GM18499 (cell line): ENCODE measurements around the gene CA11.
"Not testable (repeated sequence)": the region's sequence is repeated elsewhere in the genome, so short reads cannot be mapped to it uniquely, and the experiment has no call there.

ENCODE experiments used
- ATAC-seq: cut with Tn5 transposase; IDR thresholded peaks from one replicate; pipeline ENCODE4 v1.9.1; 2021; ENCODE audit warnings: moderate number of reproducible peaks; ENCODE audit not compliant: insufficient read depth, unreplicated experiment

Gene CA11

GRCh38 chr19:48670699-48671445 lies 24.9 kb upstream of the CA11 start:
- ATAC-seq = no peak

- ATAC-seq = no peak
These were observed 24.1 kb upstream of the CA11 start for GRCh38 chr19:48669903-48670668.

GRCh38 chr19:48668761-48669160 lies 22.8 kb upstream of the CA11 start:
- no peak for ATAC-seq

GRCh38 chr19:48668332-48668731 lies 22.3 kb upstream of the CA11 start:
- no peak for ATAC-seq

GRCh38 chr19:48665786-48666185 lies 19.8 kb upstream of the CA11 start:
- ATAC-seq = no peak

GRCh38 chr19:48664476-48664875 lies 18.5 kb upstream of the CA11 start:
- no peak for ATAC-seq

- no peak for ATAC-seq
These were observed 17.7 kb upstream of the CA11 start for GRCh38 chr19:48663667-48664066.

GRCh38 chr19:48661711-48662090 lies 15.7 kb upstream of the CA11 start:
- ATAC-seq = no peak

- ATAC-seq = no peak
These were observed 15.1 kb upstream of the CA11 start for GRCh38 chr19:48660852-48661710.

- no peak for ATAC-seq
These were observed 13.8 kb upstream of the CA11 start for GRCh38 chr19:48659768-48660167.

- ATAC-seq = no peak
These were observed 12.5 kb upstream of the CA11 start for GRCh38 chr19:48658483-48658882.

GRCh38 chr19:48657828-48658227 lies 11.8 kb upstream of the CA11 start:
- ATAC-seq = not testable (repeated sequence)

- no peak for ATAC-seq
These were observed 11.0 kb upstream of the CA11 start for GRCh38 chr19:48656840-48657474.

GRCh38 chr19:48654299-48655059 lies 8.5 kb upstream of the CA11 start:
- no peak for ATAC-seq

- no peak for ATAC-seq
These were observed 5.7 kb upstream of the CA11 start for GRCh38 chr19:48651683-48652048.

GRCh38 chr19:48650974-48651682 lies 5.1 kb upstream of the CA11 start:
- no peak for ATAC-seq

GRCh38 chr19:48648134-48648533 lies 2.1 kb upstream of the CA11 start:
- ATAC-seq = no peak

GRCh38 chr19:48646722-48647216 lies 782 bp upstream of the CA11 start:
- ATAC-seq = no peak

GRCh38 chr19:48645620-48646000 lies 377 bp downstream of the CA11 start:
- ATAC-seq = no peak
